Small intestine (tissue), 7 donors: ENCODE results near the gene CCNK. TPM values are rescaled to one million over a fixed set of nuclear protein-coding genes. Genes with fewer than 3 reads are reported as not detected.

ENCODE experiments used
- DNase-seq, 2 donors: peaks; one replicate each; pipeline versions ENCODE4 v3.0.0 to v3.0.0-alpha.2; 2013
- FAIRE-seq: peaks from 2 replicates; lab custom pipeline; 2012; peaks lifted over from hg19 to GRCh38; lab: Jason Lieb, UNC
- H3K27ac ChIP-seq, 3 donors: one replicate each; pipeline ENCODE4 v1.5.1; 2013; ENCODE audit warnings: low read length in 2 of 3, mild to moderate bottlenecking in 2 of 3, control low read depth in 1 of 3, inconsistent platforms in 1 of 3, low read depth in 1 of 3, moderate library complexity in 1 of 3
- H3K27me3 ChIP-seq, 3 donors: one replicate each; pipeline ENCODE4 v1.6.1; 2013; ENCODE audit warnings: low read length in 3 of 3, inconsistent platforms in 1 of 3; ENCODE audit not compliant: control insufficient read depth in 3 of 3, insufficient read depth in 3 of 3
- H3K36me3 ChIP-seq, 3 donors: one replicate each; pipeline ENCODE4 v1.6.1; 2013; ENCODE audit warnings: low read length in 3 of 3, inconsistent platforms in 1 of 3, low read depth in 1 of 3, mild to moderate bottlenecking in 1 of 3, moderate library complexity in 1 of 3; ENCODE audit not compliant: control insufficient read depth in 3 of 3, insufficient read depth in 2 of 3
- H3K4me1 ChIP-seq, 3 donors: one replicate each; pipeline ENCODE4 v1.6.1; 2013; ENCODE audit warnings: low read length in 2 of 3, inconsistent platforms in 1 of 3, low read depth in 1 of 3, mild to moderate bottlenecking in 1 of 3, moderate library complexity in 1 of 3; ENCODE audit not compliant: control insufficient read depth in 3 of 3, insufficient read depth in 2 of 3
- H3K4me3 ChIP-seq, 3 donors: one replicate each; pipeline ENCODE4 v1.5.1; 2013; ENCODE audit warnings: low read length in 3 of 3, control low read depth in 1 of 3, inconsistent platforms in 1 of 3, low read depth in 1 of 3, mild to moderate bottlenecking in 1 of 3, moderate library complexity in 1 of 3
- H3K9me3 ChIP-seq, 2 donors: one replicate each; pipeline ENCODE4 v1.6.1; 2013; ENCODE audit warnings: low read depth in 1 of 2, low read length in 1 of 2; ENCODE audit not compliant: control insufficient read depth in 2 of 2, insufficient read depth in 1 of 2
- WGBS, 3 donors: extraction: QIAGEN DNeasy Blood & Tissue Kit; methylation state at CpG; one replicate each; pipeline ENCODE4 v1.1.7; 2013; 5-methylcytosine and 5-hydroxymethylcytosine counted together
- polyA plus RNA-seq, 4 donors: library from polyadenylated mRNA; stranded (reverse) in 3 of 4; unstranded in 1 of 4; fragments of 200-250 nt in 3 of 4; fragments of 120-200 nt in 1 of 4; gene quantifications; one replicate each; pipeline versions ENCODE4 v1.2.1 to v1.2.3, GENCODE V29; 2013
- donor health status: healthy with polysubstance abuse.
- donor health status: control.
- donor health status: control.
- donor health status: Bipolar disorder and iron deficiency.
- donor health status: healthy.

CCNK gene
- polyA plus RNA-seq, 4 donors, result 13.4 to 43.4 (median 17.3) TPM

GRCh38 chr14:99554184-99554583 lies 73.0 kb downstream of the CCNK start:
- Histone ChIP-seq H3K4me1 (peaks cover 8 to 74% (median 16%) of the 10 kb centered on the region in 3 donors), H3K27ac (peak overlapping the region; percentile 41 to 87 (median 55)), H3K9me3 (no peaks in the 10 kb centered on the region), H3K27me3 (no peaks in the 10 kb centered on the region), H3K36me3 (peaks cover 0 to 26% (median 0%) of the 10 kb centered on the region in 3 donors), H3K4me3 (no peak overlapping the region)
- DNase-seq (peak in 1 of 2 donors; percentile 37), FAIRE-seq (no peak)
- WGBS, 3 donors, result 24 to 67% (median 36%) methylated on average over 12 of the region's 12 CpGs

GRCh38 chr14:99554757-99555531 lies 73.7 kb downstream of the CCNK start:
- Histone ChIP-seq H3K9me3 (no peaks in the 10 kb centered on the region), H3K4me1 (peaks cover 8 to 66% (median 16%) of the 10 kb centered on the region in 3 donors), H3K36me3 (peaks cover 0 to 29% (median 0%) of the 10 kb centered on the region in 3 donors), H3K27ac (peak overlapping the region; percentile 41 to 87 (median 55)), H3K27me3 (no peaks in the 10 kb centered on the region), H3K4me3 (no peak overlapping the region)
- 26 to 58% (median 38%) methylated on average over 9 of the region's 9 CpGs for WGBS, 3 donors
- DNase-seq (peak; percentile 39 to 77), FAIRE-seq (no peak)

DNA sequence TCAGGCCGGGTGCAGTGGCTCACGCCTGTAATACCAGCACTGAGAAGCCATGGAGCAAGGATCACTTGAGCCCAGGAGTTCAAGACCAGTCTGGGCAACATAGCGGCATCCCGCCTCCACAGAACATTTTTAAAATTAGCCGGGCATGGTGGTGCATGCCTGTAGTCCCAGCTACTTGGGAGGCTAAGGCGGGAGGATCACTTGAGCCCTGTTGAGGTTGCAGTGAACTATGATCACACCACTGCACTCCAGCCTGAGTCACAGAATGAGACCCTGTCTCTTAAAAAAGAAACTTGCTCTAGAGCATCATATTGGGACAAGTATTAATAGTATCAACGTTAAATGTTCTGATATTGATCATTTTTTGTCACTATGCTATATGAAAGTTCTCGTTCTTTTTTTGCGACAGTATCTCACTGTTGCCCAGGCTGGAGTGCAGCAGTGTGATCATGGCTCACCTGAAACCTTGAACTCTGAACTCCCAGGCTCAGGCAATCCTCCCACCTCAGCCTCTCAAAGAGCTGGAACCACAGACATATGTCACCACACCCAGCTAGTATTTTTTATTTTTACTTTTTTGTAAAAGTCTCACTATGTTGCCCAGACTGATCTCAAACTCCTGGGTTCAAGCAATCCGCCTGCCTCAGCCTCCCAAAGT lies 75.1 kb downstream of the CCNK start:
- Histone ChIP-seq H3K4me1 (peaks cover 8 to 59% (median 14%) of the 10 kb centered on the region in 3 donors), H3K27ac (peak overlapping the region in 1 of 3 donors; percentile 87), H3K4me3 (no peak overlapping the region), H3K36me3 (peaks cover 0 to 32% (median 0%) of the 10 kb centered on the region in 3 donors), H3K9me3 (no peaks in the 10 kb centered on the region), H3K27me3 (no peaks in the 10 kb centered on the region)
- 83 to 93% (median 84%) methylated on average over 10 of the region's 10 CpGs for WGBS, 3 donors
- DNase-seq, result no peak
- no peak for FAIRE-seq

- Histone ChIP-seq H3K4me1 (peaks cover 0 to 60% (median 5%) of the 10 kb centered on the region in 3 donors), H3K27me3 (no peaks in the 10 kb centered on the region), H3K36me3 (peaks cover 0 to 43% (median 0%) of the 10 kb centered on the region in 3 donors), H3K27ac (no peak overlapping the region), H3K9me3 (no peaks in the 10 kb centered on the region), H3K4me3 (no peak overlapping the region)
- WGBS, 3 donors, result 79 to 84% (median 81%) methylated on average over 16 of the region's 16 CpGs
- DNase-seq, result no peak
- FAIRE-seq, result no peak
These were observed 78.2 kb downstream of the CCNK start for GRCh38 chr14:99559286-99559990.

- Histone ChIP-seq H3K27me3 (no peaks in the 10 kb centered on the region), H3K9me3 (no peaks in the 10 kb centered on the region), H3K36me3 (peaks cover 0 to 48% (median 0%) of the 10 kb centered on the region in 3 donors), H3K4me1 (peaks cover 0 to 60% (median 2%) of the 10 kb centered on the region in 3 donors), H3K27ac (no peak overlapping the region), H3K4me3 (no peak overlapping the region)
- DNase-seq (no peak), FAIRE-seq (no peak)
- WGBS, 3 donors, result 90 to 92% (median 91%) methylated on average over 13 of the region's 13 CpGs
These were observed 79.2 kb downstream of the CCNK start for GRCh38 chr14:99560403-99560802.

- Histone ChIP-seq H3K9me3 (no peaks in the 10 kb centered on the region), H3K27ac (no peak overlapping the region), H3K4me3 (no peak overlapping the region), H3K36me3 (peaks cover 0 to 55% (median 0%) of the 10 kb centered on the region in 3 donors), H3K4me1 (peaks cover 0 to 60% (median 2%) of the 10 kb centered on the region in 3 donors), H3K27me3 (no peaks in the 10 kb centered on the region)
- FAIRE-seq, result no peak
- WGBS, 3 donors, result 32 to 66% (median 48%) methylated on average over 15 of the region's 15 CpGs
- peak in 1 of 2 donors; percentile 35 for DNase-seq
These were observed 79.9 kb downstream of the CCNK start for GRCh38 chr14:99560922-99561683.

GRCh38 chr14:99561864-99562263 lies 80.7 kb downstream of the CCNK start:
- WGBS, 3 donors, result 37 to 68% (median 48%) methylated on average over 10 of the region's 10 CpGs
- peak in 1 of 2 donors; percentile 21 for DNase-seq

More at GRCh38 chr14:99561864-99562263, 80.7 kb downstream of the CCNK start:
- Histone ChIP-seq H3K9me3 (no peaks in the 10 kb centered on the region), H3K27ac (no peak overlapping the region), H3K4me1 (peaks cover 0 to 61% (median 4%) of the 10 kb centered on the region in 3 donors), H3K36me3 (peaks cover 0 to 55% (median 0%) of the 10 kb centered on the region in 3 donors), H3K4me3 (no peak overlapping the region), H3K27me3 (no peaks in the 10 kb centered on the region)
- FAIRE-seq, result no peak
